GM18499 (cell line): ENCODE measurements around the gene MRAS.
"Not testable (repeated sequence)": the region's sequence is repeated elsewhere in the genome, so short reads cannot be mapped to it uniquely, and the experiment has no call there.

Source experiments
- ATAC-seq: cut with Tn5 transposase; IDR thresholded peaks from one replicate; pipeline ENCODE4 v1.9.1; 2021; ENCODE audit warnings: moderate number of reproducible peaks; ENCODE audit not compliant: insufficient read depth, unreplicated experiment

The MRAS gene

GRCh38 chr3:138408751-138409570 is 60.6 kb downstream of the MRAS start:
- ATAC-seq, result no peak

DNA sequence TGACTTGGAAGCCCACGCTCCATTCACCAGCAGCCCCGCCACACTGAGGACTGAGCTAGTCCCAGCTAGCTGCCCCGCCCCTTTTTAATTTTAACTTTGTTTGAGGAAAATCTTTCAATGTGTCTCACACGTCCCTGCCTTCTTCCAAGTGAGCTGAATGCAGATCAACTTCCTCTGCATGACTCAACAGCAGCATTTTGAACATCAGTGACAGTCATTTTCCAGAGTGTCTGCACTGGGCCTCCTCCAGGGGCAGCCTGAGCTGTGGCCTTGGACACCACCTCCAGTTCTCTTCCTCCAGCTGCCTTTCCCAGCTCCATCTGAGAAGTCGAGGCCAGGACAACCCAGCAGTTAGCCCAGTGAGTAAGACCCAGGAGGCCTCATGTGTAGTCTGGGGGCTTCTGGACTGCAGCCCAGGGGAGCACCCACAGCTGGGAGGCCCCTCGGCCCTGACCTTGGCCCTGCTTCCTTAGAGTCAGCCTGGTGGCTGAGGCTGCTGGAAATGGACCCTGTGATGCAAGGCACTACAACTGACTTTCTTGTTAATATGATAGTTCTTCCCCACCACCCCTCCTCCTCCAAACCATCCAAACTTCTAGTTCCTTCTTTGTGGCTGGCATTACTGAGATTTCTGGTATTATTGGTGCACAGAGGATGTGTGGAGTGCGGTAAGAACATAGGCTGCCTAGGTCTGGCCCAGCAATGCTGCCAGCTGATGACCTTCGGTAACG is 64.6 kb downstream of the MRAS start:
- ATAC-seq, result no peak

GRCh38 chr3:138416236-138416635 is 67.9 kb downstream of the MRAS start:
- not testable (repeated sequence) for ATAC-seq

DNA sequence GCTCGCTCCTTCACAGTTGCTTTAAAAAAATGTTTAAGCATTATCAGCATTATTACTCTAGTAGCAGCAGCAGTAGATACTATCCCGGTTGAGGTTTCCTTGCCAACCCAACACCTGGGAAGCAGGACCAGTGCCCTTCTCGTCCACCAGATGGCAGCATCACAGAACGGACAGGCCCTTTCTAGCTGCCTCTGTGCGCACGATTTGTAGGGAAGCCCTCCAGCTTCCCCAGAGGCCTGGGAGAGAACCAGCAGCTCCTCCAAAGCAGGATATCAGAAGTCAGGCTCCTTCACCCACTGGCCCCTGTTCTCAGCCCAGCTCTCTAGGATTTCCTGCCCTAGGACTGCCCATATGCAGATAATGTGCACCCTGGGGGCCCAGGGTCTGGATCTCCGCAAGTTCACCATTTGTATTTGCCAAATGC is 69.2 kb downstream of the MRAS start:
- no peak for ATAC-seq

GRCh38 chr3:138418601-138419206 is 70.3 kb downstream of the MRAS start:
- no peak for ATAC-seq

GRCh38 chr3:138423316-138423715 is 74.9 kb downstream of the MRAS start:
- no peak for ATAC-seq

DNA sequence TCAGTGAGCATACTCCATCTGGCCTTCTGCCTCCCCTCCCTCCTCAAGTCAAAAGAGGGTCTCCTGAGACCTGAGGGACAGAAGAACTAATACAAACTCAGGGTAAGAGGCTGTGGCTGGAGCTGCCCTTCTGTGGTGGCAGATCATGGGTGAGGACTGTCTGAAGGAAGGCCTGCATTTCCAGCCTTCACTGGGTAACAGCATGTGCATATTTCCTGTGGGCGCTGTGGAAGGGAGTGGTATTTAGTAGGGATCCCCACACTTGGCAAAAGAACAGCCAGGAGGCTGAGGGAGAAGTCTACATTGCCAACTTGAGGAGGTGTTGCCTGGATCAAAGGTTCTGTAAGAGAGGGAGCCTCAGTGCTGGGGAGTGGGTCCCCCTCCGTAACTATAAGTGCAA is 75.9 kb downstream of the MRAS start:
- no peak for ATAC-seq

- no peak for ATAC-seq
Measured at GRCh38 chr3:138426211-138426610, 77.8 kb downstream of the MRAS start.

GRCh38 chr3:138426754-138427153 is 78.4 kb downstream of the MRAS start:
- not testable (repeated sequence) for ATAC-seq

- no peak for ATAC-seq
Measured at GRCh38 chr3:138429665-138430064, 81.3 kb downstream of the MRAS start.

- no peak for ATAC-seq
Measured at GRCh38 chr3:138432576-138433240, 84.3 kb downstream of the MRAS start.

GRCh38 chr3:138433892-138434275 is 85.5 kb downstream of the MRAS start:
- no peak for ATAC-seq

GRCh38 chr3:138434276-138434874 is 86.0 kb downstream of the MRAS start, which contains the start of gene ESYT3:
TSS of gene ESYT3 (plus strand) at chr3:138434616. CDS start at chr3:138434799, 183 bp downstream.
- no peak for ATAC-seq

DNA sequence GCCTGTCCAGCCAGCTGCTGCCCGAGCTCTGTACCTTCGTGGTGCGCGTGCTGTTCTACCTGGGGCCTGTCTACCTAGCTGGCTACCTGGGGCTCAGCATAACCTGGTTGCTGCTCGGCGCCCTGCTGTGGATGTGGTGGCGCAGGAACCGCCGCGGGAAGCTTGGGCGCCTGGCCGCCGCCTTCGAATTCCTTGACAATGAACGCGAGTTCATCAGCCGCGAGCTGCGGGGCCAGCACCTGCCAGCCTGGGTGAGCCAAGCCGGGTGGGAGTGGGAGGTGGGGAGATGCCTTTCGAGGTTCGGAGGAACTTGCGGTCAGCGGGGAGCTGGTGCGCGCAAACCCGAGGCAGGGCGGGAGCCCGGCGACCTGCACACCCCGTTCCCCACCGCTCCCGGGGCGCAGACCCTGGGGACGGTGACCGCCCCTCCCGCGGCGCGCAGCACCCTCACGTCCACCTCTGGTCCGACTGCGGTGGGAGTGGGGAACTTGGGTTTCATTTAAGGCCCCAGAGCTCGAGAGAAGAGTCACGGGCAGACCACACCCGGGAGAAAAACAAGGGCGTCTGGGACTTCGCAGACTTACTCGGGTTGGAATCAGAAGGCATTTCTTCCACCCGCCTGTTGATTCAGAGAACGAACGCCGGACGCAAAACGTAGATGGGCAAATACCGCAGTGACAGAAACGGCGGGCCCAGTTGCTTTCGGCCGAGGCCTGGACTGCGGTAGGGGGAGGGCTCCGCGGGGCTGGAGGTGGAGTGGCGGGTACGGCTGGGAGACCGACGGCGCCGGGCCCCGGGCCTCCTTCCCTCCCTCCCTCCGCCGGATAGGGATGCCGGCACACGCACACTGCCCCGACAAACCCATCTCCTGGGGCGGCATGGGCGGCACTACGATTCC is 86.7 kb downstream of the MRAS start:
- ATAC-seq, result no peak

DNA sequence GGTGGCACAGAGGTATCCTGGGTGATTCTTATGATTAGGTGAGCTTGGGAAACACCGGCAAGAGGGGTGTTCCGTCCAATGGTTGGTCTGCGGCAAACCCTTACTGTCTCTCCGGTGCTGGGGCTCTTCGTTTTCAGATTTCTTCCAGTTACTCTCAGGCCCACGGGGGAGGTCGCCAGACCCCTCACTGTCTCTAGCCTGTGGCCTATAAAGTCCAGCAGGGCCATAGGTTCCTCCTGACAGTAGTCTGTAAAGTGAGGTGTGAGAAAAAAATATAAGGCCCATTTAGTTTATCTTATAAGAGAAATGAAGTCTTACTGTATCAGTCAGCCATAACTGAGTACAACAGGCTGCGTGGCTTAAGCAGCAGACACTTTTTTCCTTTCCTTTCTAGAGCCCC is 87.5 kb downstream of the MRAS start:
- ATAC-seq, result no peak

DNA sequence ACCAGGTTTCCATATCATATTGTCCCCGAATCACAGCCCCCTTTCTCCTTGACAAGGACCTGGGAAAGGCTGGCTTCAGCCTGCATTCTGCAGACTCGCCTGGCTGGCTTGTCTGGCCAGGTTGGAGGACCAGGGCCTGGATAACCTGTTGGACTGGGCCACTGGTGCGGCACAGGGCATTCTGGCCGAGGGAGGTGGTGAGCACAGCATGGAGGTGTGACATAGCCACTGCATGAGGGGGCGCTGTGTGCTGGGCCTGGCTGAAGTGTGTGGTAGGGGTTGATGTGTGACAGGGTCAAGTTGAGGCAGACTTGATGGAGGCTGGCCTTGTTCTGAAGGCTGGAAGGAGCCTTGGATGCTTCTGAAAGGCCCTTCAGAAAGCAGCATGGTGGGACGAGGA is 88.9 kb downstream of the MRAS start:
- no peak for ATAC-seq

GRCh38 chr3:138438896-138439295 is 90.5 kb downstream of the MRAS start:
- no peak for ATAC-seq

- no peak for ATAC-seq
Measured at GRCh38 chr3:138439646-138440045, 91.3 kb downstream of the MRAS start.

GRCh38 chr3:138440121-138440521 is 91.7 kb downstream of the MRAS start:
- no peak for ATAC-seq
